Cardiac fibroblast (primary cell): ENCODE data around the gene ELP2.
A peak's percentile ranks its signal among the peaks of the same experiment; 100 is the strongest.

Experiments used
- DNase-seq, 2 donors: peaks; one replicate each; pipeline versions ENCODE4 v3.0.0 to v3.0.0-alpha.2; 2010; ENCODE audit warnings: low read depth in 2 of 2
- H3K4me3 ChIP-seq, 2 donors: replicated peaks in 1 of 2; 1 replicate in 1 of 2; 2 replicates in 1 of 2; pipeline ENCODE4 v1.5.1; 2011; ENCODE audit warnings: low read depth in 2 of 2, low read length in 2 of 2, mild to moderate bottlenecking in 2 of 2, moderate library complexity in 1 of 2
- CTCF ChIP-seq: IDR thresholded peaks from one replicate; pipeline ENCODE4 v1.5.1; 2011; ENCODE audit warnings: low read depth, mild to moderate bottlenecking, low read length, inconsistent platforms

Gene ELP2

DNA sequence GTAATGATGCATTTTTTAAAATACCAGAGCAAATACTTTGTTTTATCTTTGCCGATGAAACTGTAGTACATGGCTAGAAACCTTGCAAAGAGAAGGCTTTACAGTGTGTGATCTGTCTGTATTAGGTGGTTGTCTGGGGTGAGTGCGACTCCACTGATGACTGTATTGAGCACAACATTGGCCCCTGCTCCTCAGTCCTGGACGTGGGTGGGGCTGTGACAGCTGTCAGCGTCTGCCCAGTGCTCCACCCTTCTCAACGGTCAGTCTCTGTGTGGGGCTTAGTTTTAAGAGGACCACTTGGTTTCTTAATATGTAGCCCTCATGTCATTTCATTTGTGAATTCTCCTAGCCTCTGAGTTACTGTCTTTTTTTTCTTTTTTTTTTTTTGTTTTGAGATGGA lies 40.2 kb downstream of the ELP2 start:
- TF ChIP-seq CTCF, result no peak
- no peak for DNase-seq
- no peak overlapping the region for H3K4me3 ChIP-seq

- DNase-seq, result no peak
- TF ChIP-seq CTCF, result no peak
- H3K4me3 ChIP-seq, result no peak overlapping the region
These were observed 45.8 kb downstream of the ELP2 start for GRCh38 chr18:36175481-36175880.

GRCh38 chr18:36176177-36176584 lies 46.5 kb downstream of the ELP2 start:
- TF ChIP-seq CTCF, result no peak
- no peak overlapping the region for H3K4me3 ChIP-seq
- DNase-seq, result no peak

DNA sequence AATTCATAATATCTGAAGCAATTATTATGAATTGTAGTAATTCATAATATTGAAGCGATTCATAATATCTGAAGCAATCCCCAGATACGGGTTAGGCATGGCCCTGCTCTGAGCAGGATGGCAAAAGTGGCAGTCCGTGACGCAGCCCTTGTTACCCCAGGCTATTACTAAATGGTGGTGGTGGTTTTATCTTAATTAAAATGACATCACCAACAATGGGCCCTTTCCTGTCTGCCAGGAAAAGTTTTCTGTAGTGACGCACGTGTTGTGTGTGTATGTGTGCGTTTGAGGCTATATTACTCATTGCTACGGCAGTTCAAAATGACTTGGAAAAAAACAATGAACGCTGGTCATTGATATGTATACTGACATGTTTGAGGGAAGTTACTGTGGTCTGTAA lies 47.0 kb downstream of the ELP2 start:
- DNase-seq, result peak; percentile 74 to 75
- no peak for TF ChIP-seq CTCF
- no peak overlapping the region for H3K4me3 ChIP-seq

DNA sequence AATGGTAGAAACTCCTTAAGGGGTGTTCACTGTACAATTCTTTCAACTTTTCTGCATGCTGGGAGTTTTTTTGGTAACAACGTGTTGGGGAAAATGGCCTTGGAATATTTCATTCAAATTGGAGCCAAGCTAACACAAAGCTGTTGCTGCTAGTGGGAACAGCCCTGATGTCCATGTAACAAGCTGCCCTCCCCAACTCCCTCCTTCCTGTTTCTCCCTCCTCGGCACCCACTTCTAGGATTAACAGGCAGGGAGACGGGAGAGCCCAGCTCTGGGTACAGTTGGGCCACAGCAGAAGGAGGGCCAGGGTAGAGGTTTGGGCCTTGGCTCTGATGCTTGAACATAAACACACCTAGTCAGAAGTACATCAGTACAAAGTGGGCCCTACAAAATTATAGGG lies 48.2 kb downstream of the ELP2 start:
- H3K4me3 ChIP-seq, result no peak overlapping the region
- DNase-seq, result no peak
- TF ChIP-seq CTCF, result no peak

DNA sequence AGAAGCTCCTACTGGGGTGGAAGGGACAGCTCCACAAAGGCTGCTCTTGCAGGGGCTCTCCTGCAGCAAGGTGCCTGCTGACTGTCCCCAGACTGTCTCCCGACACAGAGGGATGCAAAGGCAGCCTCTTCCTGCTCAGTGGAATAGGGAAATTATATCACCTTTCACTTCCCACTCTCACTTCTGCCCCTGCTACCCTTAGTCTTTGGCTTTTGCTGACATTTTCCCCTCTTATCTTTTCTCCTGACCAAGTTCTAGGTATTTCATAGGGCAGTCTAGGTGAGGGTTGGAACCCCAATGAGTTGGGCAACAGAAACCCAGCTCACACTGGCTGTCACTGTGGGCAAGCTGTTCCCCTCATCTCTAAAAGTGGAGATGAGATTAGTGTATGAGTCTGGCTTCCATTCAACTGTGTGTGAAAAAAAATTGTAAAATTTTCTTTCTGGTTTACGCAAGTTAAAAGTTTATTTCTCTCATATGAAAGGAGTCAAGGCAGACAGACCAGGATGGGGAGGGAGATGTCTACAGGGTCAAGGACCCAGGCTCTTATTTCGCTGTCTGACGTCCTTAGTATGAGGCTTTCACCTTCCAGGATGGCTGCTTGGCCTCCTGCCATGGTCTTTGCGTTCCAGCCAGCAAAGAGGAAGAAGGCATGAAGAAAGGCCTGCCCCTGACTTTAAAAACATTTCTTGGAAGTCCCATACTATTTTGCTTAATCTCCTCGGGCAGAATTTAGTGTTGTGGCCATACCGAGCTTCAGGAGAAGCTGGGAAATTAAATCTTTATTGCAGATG lies 50.1 kb downstream of the ELP2 start:
- no peak for TF ChIP-seq CTCF
- no peak overlapping the region for H3K4me3 ChIP-seq
- peak; percentile 79 to 96 for DNase-seq

GRCh38 chr18:36181441-36181840 lies 51.7 kb downstream of the ELP2 start:
- DNase-seq, result no peak
- no peak for TF ChIP-seq CTCF
- no peak overlapping the region for H3K4me3 ChIP-seq
